B cell (primary cell): ENCODE data around the gene SEMA3B. TPM values are rescaled to one million over a fixed set of nuclear protein-coding genes. Genes with fewer than 3 reads are reported as not detected.

Experiments
- ATAC-seq: fragments of 200-7000 bp; cut with Tn5 transposase; one replicate; pipeline ENCODE4 v1.10.0; 2021; ENCODE audit warnings: low read depth, mild to moderate bottlenecking, moderate number of reproducible peaks, moderate library complexity
- CTCF ChIA-PET: fragments of 350-600 bp; sonication (Branson Sonifier 250); formaldehyde crosslinking; loops from one replicate; lab custom pipeline; 2021; ENCODE audit warnings: antibody characterized with exemption, inconsistent platforms; lab: Charles Lee
- POLR2A ChIA-PET: fragments of 350-600 bp; sonication (Branson Sonifier 250); formaldehyde crosslinking; loops from one replicate; lab custom pipeline; 2021; ENCODE audit warnings: antibody characterized with exemption; lab: Charles Lee
- DNase-seq: peaks from one replicate; pipeline ENCODE4 v3.0.0; 2013
- H2AFZ ChIP-seq: 2 replicates; pipeline ENCODE4 v1.6.1; 2012; ENCODE audit warnings: mild to moderate bottlenecking, low read depth, low read length; ENCODE audit not compliant: insufficient read depth, poor library complexity, severe bottlenecking
- H3K27ac ChIP-seq, 2 donors: 1 replicate in 1 of 2; 2 replicates in 1 of 2; pipeline ENCODE4 v1.5.1; 2012 to 2013; ENCODE audit warnings: low read length in 2 of 2, mild to moderate bottlenecking in 2 of 2, moderate library complexity in 1 of 2
- H3K27me3 ChIP-seq, 4 experiments: fragments of 200-600 bp in 1 of 4; sonication (generic) in 1 of 4; replicated peaks in 1 of 4; 1 replicate in 2 of 4; 2 replicates in 2 of 4; pipeline versions ENCODE4 v1.6.1 to v1.7.0; 2013 to 2016; ENCODE audit warnings: low read length in 3 of 4, mild to moderate bottlenecking in 2 of 4, mixed read lengths in 1 of 4, moderate library complexity in 1 of 4; ENCODE audit not compliant: insufficient read depth in 4 of 4, control insufficient read depth in 3 of 4; ENCODE audit errors: control extremely low read depth in 1 of 4
- H3K36me3 ChIP-seq, 2 experiments: replicated peaks in 1 of 2; 1 replicate in 1 of 2; 2 replicates in 1 of 2; pipeline versions ENCODE4 v1.6.1 to v1.7.1; 2013; ENCODE audit warnings: low read length in 1 of 2; ENCODE audit not compliant: insufficient read depth in 2 of 2, control insufficient read depth in 1 of 2; ENCODE audit errors: control extremely low read depth in 1 of 2, extremely low read depth in 1 of 2
- H3K4me1 ChIP-seq, 2 donors: fragments of 200-600 bp in 1 of 2; sonication (generic) in 1 of 2; 1 replicate in 1 of 2; 2 replicates in 1 of 2; pipeline versions ENCODE4 v1.5.1 to v1.6.1; 2013 to 2017; ENCODE audit warnings: low read length in 2 of 2; ENCODE audit not compliant: control insufficient read depth in 2 of 2, insufficient read depth in 2 of 2
- H3K4me2 ChIP-seq: replicated peaks from 2 replicates; pipeline ENCODE3; 2012; ENCODE audit warnings: mild to moderate bottlenecking, low read depth, low read length; ENCODE audit not compliant: poor library complexity, severe bottlenecking
- H3K4me3 ChIP-seq, 5 experiments: fragments of 200-600 bp in 1 of 5; sonication (generic) in 1 of 5; 1 replicate in 3 of 5; 2 replicates in 2 of 5; pipeline versions ENCODE4 v1.5.1 to v1.7.0; 2011 to 2016; ENCODE audit warnings: low read length in 4 of 5, mild to moderate bottlenecking in 4 of 5, low read depth in 2 of 5, control low read depth in 1 of 5, moderate library complexity in 1 of 5; ENCODE audit not compliant: insufficient read depth in 1 of 5; ENCODE audit errors: control extremely low read depth in 1 of 5, extremely low read depth in 1 of 5
- H3K79me2 ChIP-seq: fragments of 200-600 bp; sonication (generic); one replicate; pipeline ENCODE4 v1.6.0; 2016; ENCODE audit warnings: low read length; ENCODE audit not compliant: control insufficient read depth, insufficient read depth
- H3K9ac ChIP-seq: fragments of 200-600 bp; sonication (generic); 2 replicates; pipeline ENCODE4 v1.6.1; 2017; ENCODE audit warnings: mild to moderate bottlenecking, low read length, moderate library complexity
- H3K9me3 ChIP-seq, 3 donors: one replicate each; pipeline versions ENCODE4 v1.6.1 to v1.7.1; 2013; ENCODE audit warnings: low read length in 2 of 3; ENCODE audit not compliant: control insufficient read depth in 2 of 3, insufficient read depth in 1 of 3; ENCODE audit errors: control extremely low read depth in 1 of 3
- H4K20me1 ChIP-seq: 2 replicates; pipeline ENCODE4 v1.6.0; 2012; ENCODE audit warnings: mild to moderate bottlenecking, low read length; ENCODE audit not compliant: insufficient read depth, control insufficient read depth, poor library complexity, severe bottlenecking
- H3K27ac Mint-ChIP-seq: one replicate; pipeline ENCODE4 v1.8.0; 2021; ENCODE audit warnings: mixed read lengths
- H3K27me3 Mint-ChIP-seq: one replicate; pipeline ENCODE4 v1.8.0; 2021; ENCODE audit warnings: mixed read lengths
- H3K4me1 Mint-ChIP-seq: one replicate; pipeline ENCODE4 v1.8.0; 2021; ENCODE audit warnings: mixed read lengths
- H3K4me3 Mint-ChIP-seq: one replicate; pipeline ENCODE4 v1.8.0; 2021; ENCODE audit warnings: mixed read lengths
- H3K9me3 Mint-ChIP-seq: one replicate; pipeline ENCODE4 v1.8.0; 2022; ENCODE audit warnings: mixed read lengths; ENCODE audit not compliant: insufficient read depth
- EZH2 ChIP-seq: IDR thresholded peaks from 2 replicates; pipeline ENCODE4 v1.6.1; 2012; ENCODE audit warnings: borderline replicate concordance, low read depth, mild to moderate bottlenecking, moderate library complexity, low read length; ENCODE audit not compliant: insufficient read depth, poor library complexity, severe bottlenecking
- WGBS: methylation state at CpG from one replicate; pipeline ENCODE4 v1.1.5; 2013; ENCODE audit warnings: missing lambda C conversion rate; ENCODE audit not compliant: insufficient coverage; 5-methylcytosine and 5-hydroxymethylcytosine counted together
- intact Hi-C: fragments of 100-400 bp; cut with micrococcal nuclease; formaldehyde crosslinking; loops from one replicate; pipeline ENCODE4 v1.10.0; 2022
- polyA plus RNA-seq: library from polyadenylated mRNA; depleted of rRNA; stranded (reverse); fragments of >200 nt; gene quantifications from 2 replicates; pipeline ENCODE4 v1.2.3, GENCODE V29; 2012
- total RNA-seq, 2 donors: library from RNA; stranded (reverse); fragments of 120-200 nt in 1 of 2; gene quantifications; 1 replicate in 1 of 2; 2 replicates in 1 of 2; pipeline versions ENCODE4 v1.2.3 to v1.2.4, GENCODE V29; 2013 to 2022
- TF ChIP-seq, protein P1 (sequence below): fragments of 200-600 bp; IDR thresholded peaks from one replicate; pipeline ENCODE4 v1.8.0; 2022; ENCODE audit warnings: antibody characterized with exemption, mild to moderate bottlenecking

Gene SEMA3B
- total and polyA plus RNA-seq, 2 donors (not counting 1 experiment from before 2014, with no cell fraction given), result 0.34 to 0.52 TPM

DNA sequence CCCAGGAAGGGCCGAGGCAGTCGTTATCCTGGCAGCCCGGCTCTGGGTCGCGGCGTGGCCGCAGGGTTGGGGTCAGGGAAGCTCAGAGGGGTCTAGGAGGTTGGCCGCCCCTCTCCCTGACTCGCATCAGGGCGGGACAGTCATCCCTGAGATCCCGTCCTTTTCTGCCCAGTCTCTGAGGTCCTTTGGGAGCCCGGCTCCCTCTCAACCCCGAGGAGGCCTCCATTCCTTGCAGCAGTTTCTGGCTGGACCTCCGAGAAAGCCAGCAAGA is 53.1 kb downstream of the SEMA3B start:
- H3K4me1 Mint-ChIP-seq, result peaks cover 47% of the 10 kb centered on the region
- Histone ChIP-seq H3K27ac (peak overlapping the region; percentile 94 to 96), H4K20me1 (peaks cover 2% of the 10 kb centered on the region), H3K4me3 (peak overlapping the region in 4 of 5 experiments; percentile 65 to 95 (median 77)), H3K4me1 (peaks cover 24 to 56% of the 10 kb centered on the region in 2 donors), H3K4me2 (peak overlapping the region; percentile 95), H3K9ac (peak overlapping the region; percentile 96), H3K79me2 (peaks cover 12% of the 10 kb centered on the region), H2AFZ (peak overlapping the region; percentile 99), H3K9me3 (peaks cover 0 to 3% (median 0%) of the 10 kb centered on the region in 3 donors), H3K36me3 (peaks cover 0 to 21% of the 10 kb centered on the region in 2 experiments), H3K27me3 (no peaks in the 10 kb centered on the region)
- ChIA-PET POLR2A (interaction anchor here (1.0 to 2.3 kb wide), 2 partner anchors 15 to 23 kb away, joined by 16 to 24 read pairs; partner anchors contain the start of genes HYAL3 and NAA80), CTCF (interaction anchor here (0.6 to 2.4 kb wide), 9 partner anchors 15 to 234 kb away, joined by 3 to 9 read pairs (median 4); partner anchors contain the start of genes CYB561D2, HYAL3, IFRD2 and NAA80)
- no peaks in the 10 kb centered on the region for H3K27me3 Mint-ChIP-seq
- DNase-seq (no peak), ATAC-seq (no peak)
- no peaks in the 10 kb centered on the region for H3K9me3 Mint-ChIP-seq
- peak overlapping the region; percentile 87 for H3K4me3 Mint-ChIP-seq
- intact Hi-C loops, result loop anchor here (5.0 kb wide), 1 partner anchor 85 kb away; the partner anchor contains the start of gene GNAI2
- 56% methylated on average over 14 of the region's 14 CpGs for WGBS
- H3K27ac Mint-ChIP-seq, result peak overlapping the region; percentile 80
- TF ChIP-seq, protein P1, sequence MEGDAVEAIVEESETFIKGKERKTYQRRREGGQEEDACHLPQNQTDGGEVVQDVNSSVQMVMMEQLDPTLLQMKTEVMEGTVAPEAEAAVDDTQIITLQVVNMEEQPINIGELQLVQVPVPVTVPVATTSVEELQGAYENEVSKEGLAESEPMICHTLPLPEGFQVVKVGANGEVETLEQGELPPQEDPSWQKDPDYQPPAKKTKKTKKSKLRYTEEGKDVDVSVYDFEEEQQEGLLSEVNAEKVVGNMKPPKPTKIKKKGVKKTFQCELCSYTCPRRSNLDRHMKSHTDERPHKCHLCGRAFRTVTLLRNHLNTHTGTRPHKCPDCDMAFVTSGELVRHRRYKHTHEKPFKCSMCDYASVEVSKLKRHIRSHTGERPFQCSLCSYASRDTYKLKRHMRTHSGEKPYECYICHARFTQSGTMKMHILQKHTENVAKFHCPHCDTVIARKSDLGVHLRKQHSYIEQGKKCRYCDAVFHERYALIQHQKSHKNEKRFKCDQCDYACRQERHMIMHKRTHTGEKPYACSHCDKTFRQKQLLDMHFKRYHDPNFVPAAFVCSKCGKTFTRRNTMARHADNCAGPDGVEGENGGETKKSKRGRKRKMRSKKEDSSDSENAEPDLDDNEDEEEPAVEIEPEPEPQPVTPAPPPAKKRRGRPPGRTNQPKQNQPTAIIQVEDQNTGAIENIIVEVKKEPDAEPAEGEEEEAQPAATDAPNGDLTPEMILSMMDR, result no peak
- TF ChIP-seq EZH2, result no peak

DNA sequence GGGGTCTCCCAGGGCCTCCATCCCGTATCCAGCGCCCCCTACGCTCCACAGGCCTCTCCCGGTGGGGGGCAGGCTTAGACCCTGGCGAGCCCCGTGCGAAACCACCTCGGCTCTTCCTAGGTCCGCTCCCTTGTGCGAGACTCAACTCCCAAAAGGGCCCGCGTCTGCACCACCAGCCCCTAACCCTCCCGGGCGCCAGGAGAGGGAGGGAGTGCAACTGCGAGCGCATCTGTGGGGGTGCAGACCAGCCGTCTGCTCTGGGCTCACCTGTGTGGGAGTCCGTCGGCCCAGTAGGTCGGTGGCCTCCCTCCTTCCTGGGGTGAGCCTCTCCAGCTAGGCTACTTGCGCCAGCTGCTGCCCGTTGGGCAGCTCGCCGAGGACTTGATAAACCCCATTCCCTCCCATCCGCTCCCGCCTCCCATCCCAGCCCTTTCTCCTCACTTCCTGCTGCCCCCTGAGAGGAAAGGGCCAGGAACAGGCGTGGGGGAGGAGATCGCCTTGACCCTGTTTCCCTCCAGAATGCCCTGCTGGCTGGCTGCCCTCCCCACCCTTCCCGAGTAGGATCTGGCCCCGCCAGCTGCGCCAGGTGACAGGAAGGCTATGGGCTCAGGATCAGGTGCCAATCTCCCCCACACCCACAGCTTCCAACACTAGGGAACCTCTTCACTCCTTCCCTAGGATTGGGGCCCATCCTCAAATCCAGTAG is 53.6 kb downstream of the SEMA3B start, which contains the start of gene HYAL2:
HYAL2 (minus strand) TSS at position 360 of the 706 bp plus-strand sequence. CDS start 2,256 bp downstream, outside the sequence.
- peaks cover 17% of the 10 kb centered on the region for H3K79me2 ChIP-seq
- WGBS, result 85% methylated on average over 24 of the region's 31 CpGs
- DNase-seq, result no peak
- peak within 1 kb of the TSS; percentile 96 for H3K9ac ChIP-seq
- H3K27me3 ChIP-seq, result no peaks in the 10 kb centered on the region
- intact Hi-C loops, result loop anchor here (5.0 kb wide), 1 partner anchor 85 kb away; the partner anchor contains the start of gene GNAI2
- no peaks in the 10 kb centered on the region for H3K9me3 Mint-ChIP-seq
- peak within 1 kb of the TSS; percentile 87 for H3K4me3 Mint-ChIP-seq
- H3K27me3 Mint-ChIP-seq, result no peaks in the 10 kb centered on the region
- peak within 1 kb of the TSS; percentile 95 for H3K4me2 ChIP-seq
- TF ChIP-seq, protein P1, result no peak
- TF ChIP-seq EZH2, result no peak
- peaks cover 7% of the 10 kb centered on the region for H4K20me1 ChIP-seq
- peaks cover 0 to 20% of the 10 kb centered on the region in 2 experiments for H3K36me3 ChIP-seq
- ATAC-seq, result no peak
- peak within 1 kb of the TSS; percentile 64 to 95 (median 74) for H3K4me3 ChIP-seq
- peaks cover 29 to 56% of the 10 kb centered on the region in 2 donors for H3K4me1 ChIP-seq
- POLR2A ChIA-PET, result interaction anchor here (2.3 to 2.9 kb wide), 2 partner anchors 14 to 23 kb away, joined by 16 to 24 read pairs; partner anchors contain the start of genes HYAL3 and NAA80
- peak within 1 kb of the TSS; percentile 99 for H2AFZ ChIP-seq
- peaks cover 49% of the 10 kb centered on the region for H3K4me1 Mint-ChIP-seq
- H3K27ac Mint-ChIP-seq, result peak within 1 kb of the TSS; percentile 97
- CTCF ChIA-PET, result interaction anchor here (0.6 to 3.1 kb wide), 7 partner anchors 14 to 220 kb away, joined by 3 to 28 read pairs (median 6); partner anchors contain the start of genes HYAL3 and NAA80
- peaks cover 0 to 3% (median 0%) of the 10 kb centered on the region in 3 donors for H3K9me3 ChIP-seq
- peak within 1 kb of the TSS; percentile 94 to 96 for H3K27ac ChIP-seq
